Stimulated activated naive B cell treated with anti-CD40 and anti-IgM and Interleukin-4, amounts not matched to agents 10 μg/mL and 1 μg/mL and 100 μg/mL, for 72 hours (primary cell): ENCODE data around the gene SLC26A1.

Source experiments
- ATAC-seq, 2 donors: fragments of 150-1000 bp; cut with Tn5 transposase; replicated peaks; 2 replicates each; pipeline ENCODE4 v1.10.0; 2021; ENCODE audit warnings: moderate library complexity in 1 of 2
- DNase-seq: peaks from one replicate; pipeline ENCODE4 v3.0.0; 2021
- H3K27ac Mint-ChIP-seq: one replicate; pipeline ENCODE4 v1.8.0; 2022; ENCODE audit warnings: mild to moderate bottlenecking, mixed read lengths
- H3K27me3 Mint-ChIP-seq, 2 donors: one replicate each; pipeline ENCODE4 v1.8.0; 2022; ENCODE audit warnings: mixed read lengths in 2 of 2
- H3K36me3 Mint-ChIP-seq, 2 donors: one replicate each; pipeline ENCODE4 v1.8.0; 2022; ENCODE audit warnings: mixed read lengths in 2 of 2, mild to moderate bottlenecking in 1 of 2
- H3K4me1 Mint-ChIP-seq, 2 donors: one replicate each; pipeline ENCODE4 v1.8.0; 2022; ENCODE audit warnings: mixed read lengths in 2 of 2, mild to moderate bottlenecking in 1 of 2
- H3K4me3 Mint-ChIP-seq, 2 donors: one replicate each; pipeline ENCODE4 v1.8.0; 2022; ENCODE audit warnings: mild to moderate bottlenecking in 2 of 2, mixed read lengths in 2 of 2, moderate library complexity in 1 of 2
- H3K9me3 Mint-ChIP-seq, 2 donors: one replicate each; pipeline ENCODE4 v1.8.0; 2022; ENCODE audit warnings: mixed read lengths in 2 of 2, mild to moderate bottlenecking in 1 of 2

The SLC26A1 gene, protein sequence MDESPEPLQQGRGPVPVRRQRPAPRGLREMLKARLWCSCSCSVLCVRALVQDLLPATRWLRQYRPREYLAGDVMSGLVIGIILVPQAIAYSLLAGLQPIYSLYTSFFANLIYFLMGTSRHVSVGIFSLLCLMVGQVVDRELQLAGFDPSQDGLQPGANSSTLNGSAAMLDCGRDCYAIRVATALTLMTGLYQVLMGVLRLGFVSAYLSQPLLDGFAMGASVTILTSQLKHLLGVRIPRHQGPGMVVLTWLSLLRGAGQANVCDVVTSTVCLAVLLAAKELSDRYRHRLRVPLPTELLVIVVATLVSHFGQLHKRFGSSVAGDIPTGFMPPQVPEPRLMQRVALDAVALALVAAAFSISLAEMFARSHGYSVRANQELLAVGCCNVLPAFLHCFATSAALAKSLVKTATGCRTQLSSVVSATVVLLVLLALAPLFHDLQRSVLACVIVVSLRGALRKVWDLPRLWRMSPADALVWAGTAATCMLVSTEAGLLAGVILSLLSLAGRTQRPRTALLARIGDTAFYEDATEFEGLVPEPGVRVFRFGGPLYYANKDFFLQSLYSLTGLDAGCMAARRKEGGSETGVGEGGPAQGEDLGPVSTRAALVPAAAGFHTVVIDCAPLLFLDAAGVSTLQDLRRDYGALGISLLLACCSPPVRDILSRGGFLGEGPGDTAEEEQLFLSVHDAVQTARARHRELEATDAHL

DNA sequence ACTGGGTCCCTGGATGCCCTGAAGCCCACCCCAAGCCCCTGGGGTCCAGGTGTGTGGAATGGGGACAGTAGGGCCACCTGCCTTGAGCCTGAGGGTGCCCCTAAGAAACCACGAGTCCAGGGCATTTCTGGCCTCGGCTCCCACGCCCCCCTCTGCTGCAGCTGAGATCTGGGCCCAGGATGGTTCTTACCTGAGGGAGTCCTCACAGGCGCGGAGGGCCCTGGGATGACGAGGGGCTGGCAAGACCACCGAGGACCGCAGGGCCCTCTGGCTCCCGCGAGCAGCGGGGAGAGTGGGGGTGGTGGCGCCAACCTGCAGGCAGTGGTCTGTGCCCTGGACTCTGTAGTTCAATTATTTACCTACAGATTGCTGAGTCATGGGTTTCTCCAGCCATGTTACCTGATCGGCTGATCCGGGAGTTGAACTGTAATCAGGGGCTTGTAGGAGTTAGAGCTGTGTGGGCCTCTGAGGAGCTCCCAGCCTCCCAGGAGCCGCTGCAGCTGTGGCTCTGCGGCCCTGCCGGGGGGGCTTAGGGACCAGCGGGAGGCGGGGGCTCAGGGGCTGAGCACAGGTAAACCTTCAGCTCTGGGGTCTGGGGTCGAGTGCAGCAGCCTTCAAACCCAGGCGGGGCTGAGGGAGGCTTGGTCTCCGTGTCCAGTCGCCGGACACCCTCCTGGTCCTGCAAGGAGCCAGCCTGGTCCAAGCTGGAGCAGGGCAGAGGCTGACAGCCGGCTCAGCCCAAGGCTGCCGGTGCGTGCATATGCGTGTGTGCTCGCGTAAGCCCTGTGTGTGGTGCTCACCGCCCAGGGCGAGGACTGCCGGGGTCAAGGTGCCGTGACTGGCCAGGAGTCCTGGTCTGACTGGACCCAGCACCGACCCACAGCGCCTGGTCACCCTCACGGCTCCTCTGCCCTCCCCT lies at the start of gene SLC26A1:
Gene SLC26A1 (minus strand): TSS at position 294 of the 919 bp plus-strand sequence. CDS start 1,701 bp downstream, outside the sequence.
- Mint-ChIP-seq H3K4me3 (peak within 1 kb of the TSS in 1 of 2 donors; percentile 17), H3K27ac (no peak within 1 kb of the TSS), H3K4me1 (peaks cover 6 to 30% of the 10 kb centered on the region in 2 donors), H3K9me3 (no peaks in the 10 kb centered on the region), H3K27me3 (peaks cover 20 to 26% of the 10 kb centered on the region in 2 donors), H3K36me3 (peaks cover 8 to 13% of the 10 kb centered on the region in 2 donors)
- DNase-seq, result no peak
- ATAC-seq, result no peak

DNA sequence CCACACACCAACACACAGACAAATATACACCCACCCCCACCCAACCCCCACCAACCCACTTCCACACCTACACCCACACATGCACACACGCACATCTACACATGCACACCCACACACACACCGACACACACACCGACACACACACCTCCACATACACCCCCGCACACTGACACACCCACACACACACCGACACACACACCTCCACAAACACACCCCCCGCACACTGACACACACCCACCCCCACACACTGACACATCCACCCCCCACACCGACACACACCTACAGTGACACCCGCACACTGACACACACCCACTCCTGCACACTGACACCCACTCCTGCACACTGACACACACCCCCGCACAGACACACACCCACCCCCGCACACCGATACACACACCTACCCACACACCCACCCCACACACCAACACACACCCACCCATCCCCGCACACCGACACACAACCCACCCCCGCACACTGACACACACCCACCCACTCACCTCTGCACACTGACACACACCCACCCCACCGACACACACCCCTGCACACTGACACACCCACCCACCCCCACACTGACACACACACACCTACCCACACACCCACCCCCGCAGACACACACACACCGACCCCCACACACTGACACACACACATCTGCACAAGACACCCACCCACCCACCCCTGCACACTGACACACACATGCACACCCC lies 49.3 kb upstream of the SLC26A1 start:
- Mint-ChIP-seq H3K9me3 (peaks cover 0 to 2% of the 10 kb centered on the region in 2 donors), H3K36me3 (peaks cover 2 to 7% of the 10 kb centered on the region in 2 donors), H3K4me1 (peaks cover 6 to 8% of the 10 kb centered on the region in 2 donors), H3K27ac (no peak overlapping the region), H3K27me3 (peaks cover 33 to 60% of the 10 kb centered on the region in 2 donors), H3K4me3 (no peak overlapping the region)
- ATAC-seq (no peak), DNase-seq (no peak)

DNA sequence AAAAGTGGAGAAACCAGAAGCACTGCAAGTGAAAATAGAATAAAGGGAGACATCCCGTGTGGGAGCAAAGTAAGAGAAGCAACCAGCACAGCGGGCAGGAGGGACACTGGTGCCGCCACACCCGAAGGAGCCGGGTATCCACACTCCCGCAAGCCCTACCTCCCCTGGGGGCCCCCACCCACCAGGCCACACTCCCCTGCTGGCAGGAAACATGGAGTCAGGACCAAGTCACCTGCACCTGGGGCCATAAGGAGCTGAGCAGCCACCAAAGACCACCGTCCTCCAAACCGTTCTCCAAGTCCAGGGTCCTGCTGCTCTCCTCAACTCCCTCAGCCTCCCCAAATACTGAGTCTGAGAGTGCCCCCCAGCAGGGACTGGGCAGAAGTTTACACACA lies 48.7 kb upstream of the SLC26A1 start:
- Mint-ChIP-seq H3K27me3 (peaks cover 30 to 54% of the 10 kb centered on the region in 2 donors), H3K36me3 (peaks cover 2 to 7% of the 10 kb centered on the region in 2 donors), H3K4me1 (peaks cover 4 to 6% of the 10 kb centered on the region in 2 donors), H3K4me3 (no peak overlapping the region), H3K9me3 (peaks cover 0 to 2% of the 10 kb centered on the region in 2 donors), H3K27ac (no peak overlapping the region)
- ATAC-seq (no peak), DNase-seq (no peak)

DNA sequence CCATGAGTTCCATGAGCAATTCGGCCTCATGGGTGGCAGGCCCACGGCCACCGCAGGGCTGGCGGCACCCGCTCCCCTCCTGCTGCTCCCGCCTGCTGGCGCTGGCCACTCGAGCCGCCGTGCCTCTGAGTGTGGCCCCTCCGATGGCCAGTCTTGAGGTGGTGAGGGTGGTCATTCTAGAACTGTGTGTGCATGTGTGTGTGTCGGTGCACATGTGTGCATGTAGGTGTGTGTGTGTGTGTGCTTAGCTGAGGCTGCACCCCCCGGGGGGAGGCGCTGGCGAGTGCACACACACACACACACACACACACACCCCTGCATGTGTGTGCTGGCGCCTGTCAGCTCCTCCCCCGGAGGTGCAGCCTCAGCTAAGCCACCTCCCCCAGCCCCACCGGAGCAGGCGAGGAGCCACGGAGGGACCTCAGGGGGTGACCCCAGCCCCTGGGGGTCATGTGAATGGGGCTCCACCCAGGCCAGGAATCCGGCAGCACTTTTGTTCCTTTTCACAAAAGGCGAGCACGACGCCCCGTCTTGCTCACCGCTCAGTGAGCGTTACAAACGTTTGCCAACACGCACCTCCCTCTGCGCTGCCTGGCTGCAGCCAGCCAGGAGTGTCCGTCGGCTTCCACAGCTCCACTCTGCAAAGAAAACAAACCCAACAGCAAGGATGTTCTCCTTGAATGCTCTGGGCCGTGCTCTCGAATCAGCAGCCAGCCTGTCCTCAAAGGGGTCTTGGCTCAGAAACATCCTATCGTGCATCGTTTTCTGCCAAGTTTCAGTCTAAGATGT lies 48.1 kb upstream of the SLC26A1 start:
- Mint-ChIP-seq H3K4me3 (no peak overlapping the region), H3K27ac (no peak overlapping the region), H3K4me1 (peaks cover 0 to 3% of the 10 kb centered on the region in 2 donors), H3K27me3 (peaks cover 26 to 49% of the 10 kb centered on the region in 2 donors), H3K36me3 (peaks cover 0 to 3% of the 10 kb centered on the region in 2 donors), H3K9me3 (no peaks in the 10 kb centered on the region)
- DNase-seq (no peak), ATAC-seq (no peak)

DNA sequence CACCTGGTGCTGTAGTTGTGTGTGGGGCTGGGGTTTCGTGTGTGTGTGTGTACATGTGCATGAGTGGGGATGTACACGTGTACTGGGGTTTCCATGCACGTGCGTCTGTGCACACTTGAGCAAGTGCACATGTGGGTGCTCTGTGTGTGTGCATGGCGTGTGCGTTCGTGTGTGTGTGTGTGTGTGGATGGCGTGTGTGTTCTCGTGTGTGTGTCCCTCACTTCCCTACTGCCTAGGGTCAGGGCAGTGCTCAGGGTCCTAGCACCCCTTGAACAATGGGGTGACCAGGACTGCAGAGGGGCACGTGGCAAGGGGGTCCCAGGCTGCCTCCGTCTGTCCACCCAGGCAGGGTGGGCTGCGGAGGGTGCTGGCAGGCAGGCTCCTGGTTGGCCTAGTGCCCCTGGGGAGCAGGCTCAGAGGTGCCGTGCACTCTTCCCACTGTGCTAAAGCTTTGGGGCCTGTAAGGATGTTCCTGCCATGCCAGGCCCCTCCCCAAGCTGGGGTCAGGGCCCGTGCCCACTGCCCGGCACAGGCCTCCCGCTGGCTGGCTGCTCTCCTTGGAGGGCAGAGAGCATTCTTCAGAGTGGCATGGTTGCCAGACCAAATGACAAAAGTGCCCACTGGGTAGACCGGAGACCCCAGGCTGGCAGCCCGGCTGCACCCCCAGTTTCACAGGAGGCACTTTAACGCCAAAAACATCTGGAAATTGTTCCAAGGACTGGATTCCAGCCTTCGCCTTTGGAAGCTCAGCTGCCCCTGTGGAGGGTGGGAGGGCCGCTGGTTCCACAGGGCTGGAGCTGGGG lies 47.3 kb upstream of the SLC26A1 start:
- Mint-ChIP-seq H3K9me3 (no peaks in the 10 kb centered on the region), H3K4me1 (peaks cover 0 to 3% of the 10 kb centered on the region in 2 donors), H3K27me3 (peaks cover 23 to 46% of the 10 kb centered on the region in 2 donors), H3K27ac (no peak overlapping the region), H3K4me3 (no peak overlapping the region), H3K36me3 (peaks cover 0 to 3% of the 10 kb centered on the region in 2 donors)
- DNase-seq, result no peak
- ATAC-seq, result no peak

DNA sequence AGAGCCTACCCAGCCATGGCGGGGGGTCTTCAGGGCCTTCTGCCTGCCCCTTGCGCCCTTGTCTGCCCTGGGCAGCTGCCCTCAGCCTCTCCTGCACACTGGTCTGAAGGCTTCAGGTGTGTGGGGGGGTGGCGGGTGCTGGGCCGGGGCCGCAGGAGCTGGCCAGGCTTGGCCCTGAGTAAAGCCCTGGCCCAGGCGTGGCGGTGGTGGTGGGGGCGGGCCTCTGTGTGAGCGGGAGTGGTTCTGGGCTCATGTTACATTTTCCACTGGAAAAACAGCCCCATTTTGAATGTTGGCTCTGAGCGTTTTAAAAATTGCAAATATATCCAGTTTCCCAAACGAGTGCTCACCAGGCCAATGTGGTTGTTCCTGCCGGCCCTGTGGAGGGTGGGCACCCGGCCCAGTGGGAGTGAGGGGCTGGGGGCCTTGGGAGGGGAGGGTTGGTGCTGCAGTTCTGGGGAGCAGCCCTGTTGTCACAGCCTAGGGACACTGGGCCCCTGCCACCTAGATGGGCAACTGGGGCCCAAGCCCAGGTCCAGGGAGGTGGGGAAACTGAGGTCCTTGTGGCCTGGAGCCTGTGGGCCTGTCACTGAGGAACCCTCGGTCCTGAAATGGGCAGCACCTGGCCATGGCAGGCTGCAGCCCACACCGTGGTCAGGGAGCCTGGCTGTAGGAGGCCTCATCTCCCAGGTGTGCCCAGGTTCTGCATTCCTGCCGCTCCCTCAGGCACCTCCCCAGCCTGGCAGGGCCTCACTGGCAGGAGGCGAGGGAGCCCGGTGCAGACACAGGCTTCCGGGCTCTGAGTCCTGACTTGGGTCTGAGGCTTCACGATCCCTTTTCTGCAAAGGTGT lies 46.5 kb upstream of the SLC26A1 start:
- peaks cover 15 to 38% of the 10 kb centered on the region in 2 donors for H3K27me3 Mint-ChIP-seq
- H3K4me1 Mint-ChIP-seq, result peaks cover 0 to 3% of the 10 kb centered on the region in 2 donors
- no peak overlapping the region for H3K27ac Mint-ChIP-seq
- H3K9me3 Mint-ChIP-seq, result no peaks in the 10 kb centered on the region
- peaks cover 0 to 3% of the 10 kb centered on the region in 2 donors for H3K36me3 Mint-ChIP-seq
- H3K4me3 Mint-ChIP-seq, result no peak overlapping the region
- DNase-seq, result no peak
- ATAC-seq, result no peak

DNA sequence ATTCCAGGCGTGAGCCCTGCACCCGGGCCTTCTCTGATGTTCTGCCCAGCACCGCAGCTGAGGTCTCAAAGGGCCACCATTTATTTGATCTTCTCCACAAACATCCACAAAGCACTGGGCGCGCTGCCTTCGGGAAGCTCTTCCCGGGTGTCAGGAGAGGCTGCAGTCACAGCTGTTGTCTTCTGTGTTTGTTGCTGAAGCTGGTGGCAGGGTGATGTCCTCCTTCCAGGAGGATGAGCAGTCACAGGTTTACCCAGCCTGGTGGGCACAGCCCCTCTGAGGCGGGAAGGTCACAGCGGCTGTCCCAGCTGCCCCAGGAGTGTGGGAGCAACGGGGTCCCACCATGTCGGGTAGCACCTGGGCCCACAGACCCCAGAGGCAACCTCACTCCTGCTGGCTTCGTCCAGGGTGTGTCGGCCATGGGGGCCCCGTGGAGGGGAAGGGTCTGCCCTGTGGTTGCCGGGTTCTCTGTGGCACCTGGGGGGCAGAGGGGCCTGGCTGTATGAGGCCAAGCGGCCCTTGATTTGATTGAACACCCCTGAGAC lies 45.8 kb upstream of the SLC26A1 start:
- ATAC-seq, result no peak

DNA sequence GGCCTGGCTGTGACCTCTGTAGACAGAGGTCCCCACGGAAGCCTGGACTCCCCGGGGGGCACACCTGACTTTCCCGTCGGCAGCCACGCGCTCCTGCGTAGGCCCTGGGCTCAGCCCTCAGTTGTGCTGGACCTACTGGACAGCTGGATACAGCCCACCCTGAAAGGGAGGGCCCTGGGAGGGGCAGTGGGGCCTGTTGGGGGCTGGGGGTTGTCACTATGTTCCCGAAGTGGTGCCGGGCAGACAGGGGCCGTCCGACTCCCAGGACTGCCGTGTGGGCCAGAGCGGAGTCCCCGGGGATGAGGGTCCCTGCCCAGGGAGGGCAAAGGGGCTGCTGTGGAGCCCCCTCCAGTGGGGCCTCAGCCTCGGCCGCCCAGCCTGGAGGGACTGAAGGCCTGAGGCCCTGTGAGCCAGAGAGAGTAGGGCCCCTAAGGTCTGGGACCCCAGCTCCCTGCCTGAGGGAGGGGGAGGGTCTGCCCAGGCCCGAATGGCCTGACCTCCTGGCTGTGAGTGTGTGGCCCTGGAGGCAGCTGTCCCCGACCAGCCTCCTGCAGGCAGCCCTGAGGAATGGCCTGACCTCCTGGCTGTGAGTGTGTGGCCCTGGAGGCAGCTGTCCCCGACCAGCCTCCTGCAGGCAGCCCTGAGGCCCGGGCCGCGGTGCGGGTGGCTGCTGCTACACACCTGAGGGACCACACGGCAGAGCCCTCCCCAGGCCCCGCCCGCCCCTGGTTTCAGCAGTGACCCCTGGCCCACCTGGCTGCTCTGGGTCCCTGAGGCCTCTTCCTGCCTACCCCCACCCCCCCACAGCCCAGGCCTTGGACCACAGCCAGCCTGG lies 44.0 kb upstream of the SLC26A1 start:
- H3K4me3 Mint-ChIP-seq, result no peak overlapping the region
- no peaks in the 10 kb centered on the region for H3K9me3 Mint-ChIP-seq
- no peaks in the 10 kb centered on the region for H3K4me1 Mint-ChIP-seq
- H3K36me3 Mint-ChIP-seq, result no peaks in the 10 kb centered on the region
- no peak overlapping the region for H3K27ac Mint-ChIP-seq
- no peak for ATAC-seq
- no peak for DNase-seq
- peaks cover 11 to 42% of the 10 kb centered on the region in 2 donors for H3K27me3 Mint-ChIP-seq

More for the DNA sequence above, 45.8 kb upstream of the SLC26A1 start:
- H3K4me1 Mint-ChIP-seq, result peaks cover 0 to 3% of the 10 kb centered on the region in 2 donors
- no peaks in the 10 kb centered on the region for H3K9me3 Mint-ChIP-seq
- peaks cover 0 to 3% of the 10 kb centered on the region in 2 donors for H3K36me3 Mint-ChIP-seq
- no peak for DNase-seq
- H3K27me3 Mint-ChIP-seq, result peaks cover 14 to 37% of the 10 kb centered on the region in 2 donors
- no peak overlapping the region for H3K4me3 Mint-ChIP-seq
- no peak overlapping the region for H3K27ac Mint-ChIP-seq

DNA sequence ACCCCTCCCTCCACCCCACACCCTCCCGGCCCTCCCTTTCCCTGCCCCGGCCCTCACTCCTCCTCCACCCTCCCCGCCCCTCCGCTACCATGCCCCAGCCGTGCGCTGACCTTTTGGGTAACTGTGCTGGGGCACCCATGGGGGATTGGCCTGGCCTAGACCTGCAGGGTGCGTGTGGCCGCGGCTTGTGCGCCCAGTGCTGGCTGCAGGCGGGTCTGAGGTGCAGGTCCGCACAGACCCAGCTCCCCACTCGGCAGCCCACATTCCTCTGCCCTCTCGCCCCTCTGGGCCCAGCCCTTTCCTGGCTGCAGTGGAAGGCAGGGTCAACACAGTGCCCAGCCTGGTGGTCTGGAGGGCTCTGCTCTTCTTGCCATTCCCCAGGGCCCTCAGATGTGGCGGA lies 42.9 kb upstream of the SLC26A1 start:
- ATAC-seq, result no peak
- H3K9me3 Mint-ChIP-seq, result no peaks in the 10 kb centered on the region
- no peak overlapping the region for H3K4me3 Mint-ChIP-seq
- H3K27me3 Mint-ChIP-seq, result peaks cover 8 to 34% of the 10 kb centered on the region in 2 donors
- no peak for DNase-seq
- no peaks in the 10 kb centered on the region for H3K4me1 Mint-ChIP-seq
- no peak overlapping the region for H3K27ac Mint-ChIP-seq
- no peaks in the 10 kb centered on the region for H3K36me3 Mint-ChIP-seq

DNA sequence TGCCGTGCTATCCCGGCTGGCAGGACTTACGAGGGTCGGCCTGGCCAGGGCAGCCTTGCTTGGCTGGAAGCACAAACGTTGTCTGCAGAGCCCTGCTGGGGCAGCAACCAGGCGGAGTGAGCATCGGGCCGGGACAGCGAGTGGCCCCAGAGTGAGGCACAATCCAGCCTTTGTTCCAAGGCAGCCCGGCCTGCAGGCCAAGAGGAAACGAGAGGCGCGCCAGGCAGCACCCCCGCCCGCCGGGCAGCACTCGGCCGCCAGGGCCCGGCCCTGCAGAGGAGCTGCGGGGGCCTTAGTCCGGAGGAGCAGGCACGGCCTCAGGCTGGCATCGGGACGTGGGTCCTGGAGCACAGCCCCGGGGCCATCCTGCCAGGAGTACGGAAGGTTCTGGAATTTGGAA lies 42.3 kb upstream of the SLC26A1 start:
- Mint-ChIP-seq H3K9me3 (no peaks in the 10 kb centered on the region), H3K4me3 (no peak overlapping the region), H3K4me1 (no peaks in the 10 kb centered on the region), H3K27me3 (peaks cover 12 to 32% of the 10 kb centered on the region in 2 donors), H3K36me3 (no peaks in the 10 kb centered on the region), H3K27ac (no peak overlapping the region)
- ATAC-seq, result no peak
- DNase-seq, result no peak
